HG03354 (cell line): Measurements from ENCODE around the gene COPZ1.

Experiments
- ATAC-seq: cut with Tn5 transposase; IDR thresholded peaks from one replicate; pipeline ENCODE4 v1.9.1; 2021; ENCODE audit warnings: mild to moderate bottlenecking; ENCODE audit not compliant: unreplicated experiment, poor library complexity, severe bottlenecking

Gene COPZ1

GRCh38 chr12:54390668-54391551 lies 66.0 kb downstream of the COPZ1 start:
- peak; percentile 69 for ATAC-seq

- no peak for ATAC-seq
Observed at GRCh38 chr12:54392485-54393206, 67.7 kb downstream of the COPZ1 start.

- no peak for ATAC-seq
Observed at GRCh38 chr12:54393207-54393609, 68.3 kb downstream of the COPZ1 start.

GRCh38 chr12:54393743-54394142 lies 68.8 kb downstream of the COPZ1 start:
- no peak for ATAC-seq

GRCh38 chr12:54394281-54394719 lies 69.4 kb downstream of the COPZ1 start:
- ATAC-seq, result no peak

- no peak for ATAC-seq
Observed at GRCh38 chr12:54394986-54395385, 70.1 kb downstream of the COPZ1 start.

- ATAC-seq, result no peak
Observed at GRCh38 chr12:54395545-54395944, 70.6 kb downstream of the COPZ1 start.

GRCh38 chr12:54397157-54397556 lies 72.2 kb downstream of the COPZ1 start:
- no peak for ATAC-seq

GRCh38 chr12:54398218-54398617 lies 73.3 kb downstream of the COPZ1 start:
- no peak for ATAC-seq

- ATAC-seq, result peak; percentile 88
Observed at GRCh38 chr12:54398995-54399793, 74.3 kb downstream of the COPZ1 start.

GRCh38 chr12:54401119-54401518 lies 76.2 kb downstream of the COPZ1 start:
- no peak for ATAC-seq
